GM23338 (cell line): ENCODE measurements around the gene SLFN5. TPM values are rescaled to one million over a fixed set of nuclear protein-coding genes. Genes with fewer than 3 reads are reported as not detected.
A peak's percentile ranks its signal among the peaks of the same experiment; 100 is the strongest.

ENCODE experiments used
- ATAC-seq: fragments of 200-7000 bp; cut with Tn5 transposase; 3 replicates; pipeline ENCODE4 v1.9.1; 2020
- DNase-seq: peaks from one replicate; pipeline ENCODE4 v3.0.0-alpha.2; 2015; ENCODE audit warnings: low spot score
- H2AFZ ChIP-seq: fragments of 200-600 bp; sonication (generic); 2 replicates; pipeline ENCODE4 v1.8.0; 2016; ENCODE audit warnings: antibody characterized with exemption, mild to moderate bottlenecking, moderate library complexity
- H3F3A ChIP-seq: fragments of 200-600 bp; sonication (generic); replicated peaks from 2 replicates; pipeline ENCODE4 v1.8.0; 2017; ENCODE audit warnings: antibody characterized with exemption, mixed run types, low read depth
- H3K27ac ChIP-seq: fragments of 200-600 bp; sonication (generic); 2 replicates; pipeline ENCODE4 v1.6.1; 2016; ENCODE audit warnings: low read depth
- H3K27me3 ChIP-seq: fragments of 200-600 bp; sonication (generic); 2 replicates; pipeline ENCODE4 v1.8.0; 2016; ENCODE audit warnings: mild to moderate bottlenecking, mixed run types, moderate library complexity; ENCODE audit not compliant: insufficient read depth
- H3K36me3 ChIP-seq: fragments of 200-600 bp; sonication (generic); 2 replicates; pipeline ENCODE4 v1.8.0; 2016; ENCODE audit warnings: mild to moderate bottlenecking; ENCODE audit not compliant: insufficient read depth
- H3K4me1 ChIP-seq: fragments of 200-600 bp; sonication (generic); 2 replicates; pipeline ENCODE4 v1.8.0; 2016; ENCODE audit warnings: mild to moderate bottlenecking, moderate library complexity; ENCODE audit not compliant: insufficient read depth
- H3K4me2 ChIP-seq: fragments of 200-600 bp; sonication (generic); 2 replicates; pipeline ENCODE4 v1.7.1; 2017; ENCODE audit warnings: mixed run types
- H3K4me3 ChIP-seq: fragments of 200-600 bp; sonication (generic); 2 replicates; pipeline ENCODE4 v1.6.1; 2016; ENCODE audit warnings: mixed run types
- H3K79me2 ChIP-seq: fragments of 200-600 bp; sonication (generic); replicated peaks from 2 replicates; pipeline ENCODE4 v1.8.0; 2017; ENCODE audit warnings: mild to moderate bottlenecking; ENCODE audit not compliant: insufficient read depth
- H3K9me2 ChIP-seq: fragments of 200-600 bp; sonication (generic); 2 replicates; pipeline ENCODE4 v1.8.0; 2017; ENCODE audit not compliant: insufficient read depth
- H4K20me1 ChIP-seq: fragments of 200-600 bp; sonication (generic); replicated peaks from 2 replicates; pipeline ENCODE4 v1.8.0; 2017; ENCODE audit warnings: mild to moderate bottlenecking; ENCODE audit not compliant: insufficient read depth
- H3K27ac Mint-ChIP-seq: 2 replicates; pipeline ENCODE4 v1.8.0; 2020; ENCODE audit warnings: inconsistent platforms, mild to moderate bottlenecking, moderate library complexity, mixed read lengths
- H3K27me3 Mint-ChIP-seq: 3 replicates; pipeline ENCODE4 v1.8.0; 2022; ENCODE audit warnings: low read depth, mild to moderate bottlenecking, moderate library complexity, mixed read lengths, inconsistent platforms; ENCODE audit not compliant: insufficient read depth, poor library complexity
- H3K36me3 Mint-ChIP-seq: 3 replicates; pipeline ENCODE4 v1.8.0; 2021; ENCODE audit warnings: low read depth, mild to moderate bottlenecking, inconsistent platforms, moderate library complexity, mixed read lengths
- H3K4me1 Mint-ChIP-seq: 3 replicates; pipeline ENCODE4 v1.8.0; 2020; ENCODE audit warnings: mild to moderate bottlenecking, inconsistent platforms, mixed read lengths
- H3K4me3 Mint-ChIP-seq: 3 replicates; pipeline ENCODE4 v1.8.0; 2021; ENCODE audit warnings: moderate library complexity, mild to moderate bottlenecking, inconsistent platforms, mixed read lengths
- H3K9me3 Mint-ChIP-seq: 3 replicates; pipeline ENCODE4 v1.8.0; 2020; ENCODE audit warnings: moderate library complexity, mild to moderate bottlenecking, inconsistent platforms, mixed read lengths
- CTCF ChIP-seq, 2 experiments: fragments of 200-600 bp in 1 of 2; sonication (generic) in 1 of 2; conservative IDR thresholded peaks; 2 replicates each; pipeline versions ENCODE4 v1.5.1 to v1.6.1; 2016 to 2017; ENCODE audit warnings: antibody characterized with exemption in 2 of 2, low read depth in 2 of 2, mild to moderate bottlenecking in 2 of 2, moderate library complexity in 1 of 2
- EZH2phosphoT487 ChIP-seq: fragments of 200-600 bp; sonication (generic); IDR thresholded peaks from one replicate; pipeline ENCODE4 v1.8.1; 2018; ENCODE audit warnings: antibody characterized with exemption; ENCODE audit not compliant: unreplicated experiment
- ZNF114 ChIP-seq: fragments of 250-450 bp; sonication (Bioruptor Pico); IDR thresholded peaks from 2 replicates; pipeline ENCODE4 v1.5.0; 2020; ENCODE audit warnings: mild to moderate bottlenecking, moderate library complexity
- ZNF462 ChIP-seq: fragments of 250-450 bp; sonication (Bioruptor Pico); IDR thresholded peaks from 2 replicates; pipeline ENCODE4 v1.5.0; 2020; ENCODE audit warnings: mild to moderate bottlenecking, moderate library complexity
- polyA plus RNA-seq: library from polyadenylated mRNA; unstranded; fragments of >200 nt; fragmentation: Nextera tagmentation; extraction: Ambion mirVana; gene quantifications from 2 replicates; pipeline ENCODE4 v1.2.1, GENCODE V29; 2016
- total RNA-seq: library from RNA; depleted of rRNA; stranded (reverse); fragments of >200 nt; shearing (Covaris generic); gene quantifications from 2 replicates; pipeline ENCODE4 v1.2.3, GENCODE V29; 2014
- TF ChIP-seq, protein P1 (sequence below): IDR thresholded peaks from one replicate; pipeline ENCODE4 v1.6.1; 2018; ENCODE audit warnings: antibody characterized with exemption; ENCODE audit not compliant: unreplicated experiment

The SLFN5 gene
- total and polyA plus RNA-seq, 2 experiments from 2014 or later: 1.4 to 6.4 TPM

DNA sequence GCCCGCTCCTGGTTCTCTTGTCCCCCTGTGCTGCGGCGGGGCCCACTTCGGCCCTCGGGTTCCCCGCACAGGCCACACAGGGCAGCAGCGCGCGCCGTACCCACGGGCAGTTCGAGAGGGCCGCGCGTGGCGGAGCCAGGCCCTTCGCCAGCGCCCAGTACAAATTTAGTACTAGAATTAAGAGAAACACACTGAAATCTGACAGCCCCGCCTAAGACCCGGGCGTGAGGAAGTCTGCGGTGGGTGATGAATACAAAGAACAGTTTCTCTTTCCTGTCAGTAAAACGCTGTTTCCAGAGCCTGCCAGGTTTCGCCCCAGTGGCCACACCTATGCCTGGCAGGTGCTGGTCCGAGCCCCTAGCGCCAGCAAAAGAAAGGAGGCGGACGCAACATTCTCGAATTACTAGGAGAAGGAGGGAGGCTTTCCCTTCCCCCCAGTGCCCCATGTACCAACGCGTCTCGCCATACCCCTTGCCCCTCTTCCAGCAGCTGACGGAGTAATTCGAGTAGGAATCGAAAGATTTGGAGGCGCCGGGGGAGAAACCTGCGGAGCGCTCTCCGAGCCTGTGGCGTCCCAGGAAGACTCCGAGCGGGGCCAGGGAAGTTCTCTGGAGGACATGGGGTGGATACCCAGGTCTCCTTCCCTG, 591 bp upstream of the SLFN5 start (continued):
- TF ChIP-seq, protein P1, sequence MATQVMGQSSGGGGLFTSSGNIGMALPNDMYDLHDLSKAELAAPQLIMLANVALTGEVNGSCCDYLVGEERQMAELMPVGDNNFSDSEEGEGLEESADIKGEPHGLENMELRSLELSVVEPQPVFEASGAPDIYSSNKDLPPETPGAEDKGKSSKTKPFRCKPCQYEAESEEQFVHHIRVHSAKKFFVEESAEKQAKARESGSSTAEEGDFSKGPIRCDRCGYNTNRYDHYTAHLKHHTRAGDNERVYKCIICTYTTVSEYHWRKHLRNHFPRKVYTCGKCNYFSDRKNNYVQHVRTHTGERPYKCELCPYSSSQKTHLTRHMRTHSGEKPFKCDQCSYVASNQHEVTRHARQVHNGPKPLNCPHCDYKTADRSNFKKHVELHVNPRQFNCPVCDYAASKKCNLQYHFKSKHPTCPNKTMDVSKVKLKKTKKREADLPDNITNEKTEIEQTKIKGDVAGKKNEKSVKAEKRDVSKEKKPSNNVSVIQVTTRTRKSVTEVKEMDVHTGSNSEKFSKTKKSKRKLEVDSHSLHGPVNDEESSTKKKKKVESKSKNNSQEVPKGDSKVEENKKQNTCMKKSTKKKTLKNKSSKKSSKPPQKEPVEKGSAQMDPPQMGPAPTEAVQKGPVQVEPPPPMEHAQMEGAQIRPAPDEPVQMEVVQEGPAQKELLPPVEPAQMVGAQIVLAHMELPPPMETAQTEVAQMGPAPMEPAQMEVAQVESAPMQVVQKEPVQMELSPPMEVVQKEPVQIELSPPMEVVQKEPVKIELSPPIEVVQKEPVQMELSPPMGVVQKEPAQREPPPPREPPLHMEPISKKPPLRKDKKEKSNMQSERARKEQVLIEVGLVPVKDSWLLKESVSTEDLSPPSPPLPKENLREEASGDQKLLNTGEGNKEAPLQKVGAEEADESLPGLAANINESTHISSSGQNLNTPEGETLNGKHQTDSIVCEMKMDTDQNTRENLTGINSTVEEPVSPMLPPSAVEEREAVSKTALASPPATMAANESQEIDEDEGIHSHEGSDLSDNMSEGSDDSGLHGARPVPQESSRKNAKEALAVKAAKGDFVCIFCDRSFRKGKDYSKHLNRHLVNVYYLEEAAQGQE: no peak

- no peaks in the 10 kb centered on the region for H3K79me2 ChIP-seq
- no peaks in the 10 kb centered on the region for H3K36me3 ChIP-seq
- peaks cover 7% of the 10 kb centered on the region; the same call in 1 of the 2 replicates for H3F3A ChIP-seq
- H3K36me3 Mint-ChIP-seq: no peaks in the 10 kb centered on the region
- H3K27me3 ChIP-seq: peaks cover 11% of the 10 kb centered on the region; the same call in 1 of the 2 replicates
- peak overlapping the region; percentile 57; the same call in 1 of the 2 replicates for H3K27ac ChIP-seq
- H3K4me1 ChIP-seq: peaks cover 19% of the 10 kb centered on the region; the same call in 1 of the 2 replicates
- peaks cover 12% of the 10 kb centered on the region for H3K27me3 Mint-ChIP-seq
- H3K9me3 Mint-ChIP-seq: no peaks in the 10 kb centered on the region
- H3K4me2 ChIP-seq: peak overlapping the region; percentile 95
- no peaks in the 10 kb centered on the region for H4K20me1 ChIP-seq
- H3K9me2 ChIP-seq: no peaks in the 10 kb centered on the region
- H3K27ac Mint-ChIP-seq: no peak overlapping the region; the same call in 1 of the 2 replicates
- peak; percentile 11 for ATAC-seq
- H3K4me3 Mint-ChIP-seq: peak overlapping the region; percentile 94
- TF ChIP-seq EZH2phosphoT487 (no peak), ZNF114 (CRISPR knock-in tag) (no peak), CTCF (conservative IDR thresholded peaks at IDR 0.05; ENCODE audit: low read depth in 2 of 2) (no peak), ZNF462 (CRISPR knock-in tag) (no peak)
- DNase-seq: peak; percentile 54
- peaks cover 22% of the 10 kb centered on the region for H3K4me1 Mint-ChIP-seq
- H2AFZ ChIP-seq: peak overlapping the region; percentile 88
- H3K4me3 ChIP-seq: peak overlapping the region; percentile 88
These were observed 879 bp downstream of the SLFN5 start for GRCh38 chr17:35243561-35244340.
